Loucy (cell line): ENCODE measurements around the gene KCNQ5.
"Not testable (repeated sequence)": the region's sequence is repeated elsewhere in the genome, so short reads cannot be mapped to it uniquely, and the experiment has no call there.

Experiments
- H2AFZ ChIP-seq: fragments of 200-600 bp; sonication (generic); 2 replicates; pipeline ENCODE4 v1.6.0; 2016; ENCODE audit warnings: antibody characterized with exemption, mild to moderate bottlenecking, low read length, moderate library complexity
- H3F3A ChIP-seq: fragments of 200-600 bp; 2 replicates; pipeline ENCODE4 v1.6.0; 2016; ENCODE audit warnings: antibody characterized with exemption, low read depth, mild to moderate bottlenecking
- H3K27me3 ChIP-seq: fragments of 200-600 bp; sonication (generic); 2 replicates; pipeline ENCODE4 v1.6.1; 2014; ENCODE audit warnings: low read length, mild to moderate bottlenecking; ENCODE audit not compliant: insufficient read depth, poor library complexity, severe bottlenecking
- H3K36me3 ChIP-seq: fragments of 200-600 bp; sonication (generic); 2 replicates; pipeline ENCODE4 v1.6.1; 2016; ENCODE audit warnings: low read length; ENCODE audit not compliant: insufficient read depth
- H3K4me1 ChIP-seq: fragments of 200-600 bp; sonication (generic); 2 replicates; pipeline ENCODE4 v1.5.1; 2014; ENCODE audit warnings: low read length, mild to moderate bottlenecking; ENCODE audit not compliant: insufficient read depth, poor library complexity, severe bottlenecking
- H3K4me2 ChIP-seq: fragments of 200-600 bp; sonication (generic); 2 replicates; pipeline ENCODE4 v1.6.0; 2014; ENCODE audit warnings: antibody characterized with exemption, low read length, low read depth, mild to moderate bottlenecking; ENCODE audit not compliant: poor library complexity, severe bottlenecking
- H3K4me3 ChIP-seq: fragments of 200-600 bp; sonication (generic); 2 replicates; pipeline ENCODE4 v1.5.1; 2014; ENCODE audit warnings: low read length, mild to moderate bottlenecking, mixed read lengths; ENCODE audit not compliant: poor library complexity, severe bottlenecking
- H3K79me2 ChIP-seq: fragments of 200-600 bp; sonication (generic); 2 replicates; pipeline ENCODE4 v1.6.1; 2014; ENCODE audit warnings: low read length; ENCODE audit not compliant: insufficient read depth
- H3K9ac ChIP-seq: fragments of 200-600 bp; sonication (generic); 2 replicates; pipeline ENCODE4 v1.6.0; 2014; ENCODE audit warnings: mild to moderate bottlenecking, low read depth, low read length, moderate library complexity; ENCODE audit not compliant: poor library complexity, severe bottlenecking
- H3K9me2 ChIP-seq: fragments of 200-600 bp; sonication (generic); replicated peaks from 2 replicates; pipeline ENCODE4 v1.6.1; 2016; ENCODE audit warnings: low read depth, low read length, mixed read lengths
- H3K9me3 ChIP-seq: fragments of 200-600 bp; sonication (generic); 2 replicates; pipeline ENCODE4 v1.6.1; 2014; ENCODE audit warnings: mild to moderate bottlenecking, antibody characterized with exemption, low read length, low read depth; ENCODE audit not compliant: insufficient read depth
- H4K20me1 ChIP-seq: fragments of 200-600 bp; sonication (generic); 2 replicates; pipeline ENCODE4 v1.6.0; 2014; ENCODE audit warnings: antibody characterized with exemption, low read length, mild to moderate bottlenecking; ENCODE audit not compliant: insufficient read depth, poor library complexity, severe bottlenecking
- EZH2phosphoT487 ChIP-seq: fragments of 200-600 bp; IDR thresholded peaks from 2 replicates; pipeline ENCODE4 v1.6.1; 2018; ENCODE audit warnings: antibody characterized with exemption, mild to moderate bottlenecking, moderate library complexity, borderline replicate concordance
- TF ChIP-seq, protein P1 (sequence below): fragments of 200-600 bp; sonication (generic); conservative IDR thresholded peaks from 2 replicates; pipeline ENCODE4 v1.5.1; 2014; ENCODE audit warnings: mild to moderate bottlenecking, antibody characterized with exemption, low read length

Gene KCNQ5

DNA sequence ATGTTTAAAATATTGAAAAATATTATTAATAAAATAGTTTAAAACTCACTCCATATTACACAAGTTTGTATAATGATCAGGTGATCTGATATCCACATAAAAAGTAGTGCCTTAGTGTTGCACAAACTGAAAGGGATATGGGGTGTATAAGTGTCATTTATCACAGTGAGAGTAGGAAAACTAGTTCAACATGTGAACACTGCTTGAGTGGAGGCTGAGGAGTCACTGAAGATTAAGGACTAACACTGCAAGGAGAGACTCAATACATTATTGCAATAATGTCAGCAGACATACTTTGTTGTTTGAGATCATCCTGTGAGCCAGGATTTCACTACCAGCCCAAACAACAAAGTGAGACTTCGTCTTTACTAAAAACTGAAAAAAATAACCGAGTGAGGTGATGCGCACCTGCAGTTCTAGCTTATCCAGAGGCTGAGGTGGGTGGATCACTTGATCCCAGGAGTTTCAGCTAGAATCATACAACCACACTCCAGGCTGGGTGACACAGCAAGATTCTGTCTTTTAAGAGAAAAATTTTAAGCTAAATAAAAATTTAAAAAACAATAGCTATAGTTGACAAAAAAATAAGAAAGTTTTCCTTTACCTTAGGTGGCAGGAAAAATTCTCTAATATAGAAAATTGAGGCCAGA lies 605.9 kb downstream of the KCNQ5 start:
- Histone ChIP-seq H3K79me2 (no peaks in the 10 kb centered on the region), H3K9me3 (no peaks in the 10 kb centered on the region), H3K9me2 (no peaks in the 10 kb centered on the region), H3F3A (no peaks in the 10 kb centered on the region), H3K4me3 (no peak overlapping the region), H3K27me3 (no peaks in the 10 kb centered on the region), H3K4me2 (no peak overlapping the region), H2AFZ (no peak overlapping the region), H3K36me3 (no peaks in the 10 kb centered on the region), H4K20me1 (no peaks in the 10 kb centered on the region), H3K4me1 (no peaks in the 10 kb centered on the region), H3K9ac (no peak overlapping the region)
- TF ChIP-seq EZH2phosphoT487, result no peak

DNA sequence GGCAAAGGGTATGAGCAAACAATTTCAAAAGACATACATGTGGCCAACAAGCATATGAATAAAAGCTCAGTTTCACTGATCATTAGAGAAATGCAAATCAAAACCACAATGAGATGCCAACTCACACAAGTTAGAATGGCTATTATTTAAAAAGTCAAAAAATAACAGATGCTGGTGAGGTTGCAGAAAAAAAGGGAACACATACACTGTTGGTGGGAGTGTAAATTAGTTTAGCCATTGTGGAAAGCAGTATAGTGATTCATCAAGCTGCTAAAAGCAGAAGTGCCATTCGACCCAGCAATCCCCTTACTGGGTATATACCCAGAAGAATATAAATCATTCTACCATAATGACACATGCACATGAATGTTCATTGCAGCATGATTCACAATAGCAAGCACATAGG lies 610.1 kb downstream of the KCNQ5 start:
- H3K4me2 ChIP-seq, result no peak overlapping the region
- no peaks in the 10 kb centered on the region for H3K4me1 ChIP-seq
- no peak overlapping the region for H3K9ac ChIP-seq

DNA sequence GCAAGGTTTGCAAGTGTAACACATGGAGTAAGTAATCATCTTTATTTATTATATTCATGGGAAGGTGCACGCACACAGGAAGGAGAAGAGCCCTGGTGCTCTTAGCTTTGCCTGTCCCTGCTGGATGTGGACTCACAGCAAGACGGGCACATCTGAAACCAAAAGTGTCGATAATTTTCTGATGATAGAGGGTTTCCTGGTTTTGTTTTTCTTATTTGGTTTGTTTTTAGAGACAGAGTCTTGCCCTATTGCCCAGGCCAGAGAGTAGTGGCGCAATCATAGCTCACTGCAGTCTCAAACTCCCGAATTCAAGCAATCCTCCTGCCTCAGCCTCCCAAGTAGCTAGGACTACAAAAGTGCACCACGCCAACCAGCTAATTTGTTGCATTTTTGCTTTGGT lies 611.2 kb downstream of the KCNQ5 start:
- no peak overlapping the region for H2AFZ ChIP-seq
- no peaks in the 10 kb centered on the region for H3K4me1 ChIP-seq
- H3K79me2 ChIP-seq, result no peaks in the 10 kb centered on the region
- no peaks in the 10 kb centered on the region for H3K9me3 ChIP-seq
- no peak overlapping the region for H3K4me3 ChIP-seq
- no peak overlapping the region for H3K4me2 ChIP-seq
- no peaks in the 10 kb centered on the region for H3K36me3 ChIP-seq
- H3K9ac ChIP-seq, result no peak overlapping the region
- H3K27me3 ChIP-seq, result no peaks in the 10 kb centered on the region
- no peaks in the 10 kb centered on the region for H3F3A ChIP-seq
- H4K20me1 ChIP-seq, result no peaks in the 10 kb centered on the region
- TF ChIP-seq, protein P1, sequence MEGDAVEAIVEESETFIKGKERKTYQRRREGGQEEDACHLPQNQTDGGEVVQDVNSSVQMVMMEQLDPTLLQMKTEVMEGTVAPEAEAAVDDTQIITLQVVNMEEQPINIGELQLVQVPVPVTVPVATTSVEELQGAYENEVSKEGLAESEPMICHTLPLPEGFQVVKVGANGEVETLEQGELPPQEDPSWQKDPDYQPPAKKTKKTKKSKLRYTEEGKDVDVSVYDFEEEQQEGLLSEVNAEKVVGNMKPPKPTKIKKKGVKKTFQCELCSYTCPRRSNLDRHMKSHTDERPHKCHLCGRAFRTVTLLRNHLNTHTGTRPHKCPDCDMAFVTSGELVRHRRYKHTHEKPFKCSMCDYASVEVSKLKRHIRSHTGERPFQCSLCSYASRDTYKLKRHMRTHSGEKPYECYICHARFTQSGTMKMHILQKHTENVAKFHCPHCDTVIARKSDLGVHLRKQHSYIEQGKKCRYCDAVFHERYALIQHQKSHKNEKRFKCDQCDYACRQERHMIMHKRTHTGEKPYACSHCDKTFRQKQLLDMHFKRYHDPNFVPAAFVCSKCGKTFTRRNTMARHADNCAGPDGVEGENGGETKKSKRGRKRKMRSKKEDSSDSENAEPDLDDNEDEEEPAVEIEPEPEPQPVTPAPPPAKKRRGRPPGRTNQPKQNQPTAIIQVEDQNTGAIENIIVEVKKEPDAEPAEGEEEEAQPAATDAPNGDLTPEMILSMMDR, result no peak
- H3K9me2 ChIP-seq, result no peaks in the 10 kb centered on the region

More for the DNA sequence above, 610.1 kb downstream of the KCNQ5 start:
- Histone ChIP-seq H3K36me3 (no peaks in the 10 kb centered on the region), H2AFZ (no peak overlapping the region), H3F3A (no peaks in the 10 kb centered on the region), H3K27me3 (no peaks in the 10 kb centered on the region), H3K79me2 (no peaks in the 10 kb centered on the region), H3K9me2 (no peaks in the 10 kb centered on the region), H4K20me1 (no peaks in the 10 kb centered on the region), H3K9me3 (no peaks in the 10 kb centered on the region), H3K4me3 (no peak overlapping the region)
- TF ChIP-seq EZH2phosphoT487, result no peak
- TF ChIP-seq, protein P1, result no peak

DNA sequence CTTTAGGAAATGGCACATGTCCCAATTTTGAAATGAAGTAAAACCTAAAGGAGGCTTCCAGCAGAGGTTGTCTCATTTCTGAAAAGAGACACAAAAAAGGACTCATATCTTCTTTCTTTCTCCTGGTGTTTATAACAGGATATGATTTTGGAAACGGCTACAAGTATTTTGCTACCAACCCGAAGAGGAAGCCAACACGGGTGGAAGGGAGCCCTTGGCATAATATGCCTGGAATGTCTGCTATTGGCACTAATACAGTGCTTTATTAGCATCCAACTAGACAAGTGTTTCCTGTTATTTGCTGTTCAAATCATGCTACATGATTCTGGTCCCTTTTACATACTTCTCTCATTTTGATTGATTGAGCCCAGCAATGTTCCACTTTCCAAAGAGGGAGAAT lies 612.1 kb downstream of the KCNQ5 start:
- H4K20me1 ChIP-seq, H3K27me3 ChIP-seq, H3K4me2 ChIP-seq, H3K4me1 ChIP-seq, H3K79me2 ChIP-seq, H3K9me2 ChIP-seq, H3F3A ChIP-seq, H3K4me3 ChIP-seq, H3K9me3 ChIP-seq, H3K9ac ChIP-seq, H2AFZ ChIP-seq, H3K36me3 ChIP-seq: not testable (repeated sequence)
